A673 (cell line): ENCODE data around the gene DLX5. TPM values are rescaled to one million over a fixed set of nuclear protein-coding genes. Genes with fewer than 3 reads are reported as not detected.

Source experiments
- BruUV-seq: library from RNA; stranded (reverse); fragments of 400-500 nt; replicated peaks from 2 replicates; lab custom pipeline; 2021; lab: Mats Ljungman, UMichigan
- CTCF ChIA-PET: fragments of 300-600 bp; sonication (Branson Sonifier 250); formaldehyde crosslinking; loops from one replicate; lab custom pipeline; 2022; ENCODE audit warnings: antibody characterized with exemption; lab: Charles Lee
- POLR2A ChIA-PET: fragments of 300-600 bp; sonication (Branson Sonifier 250); formaldehyde crosslinking; loops from one replicate; lab custom pipeline; 2022; ENCODE audit warnings: antibody characterized with exemption; ENCODE audit not compliant: low non-redundant PET; lab: Charles Lee
- DNase-seq: peaks from one replicate; pipeline ENCODE4 v3.0.0-alpha.2; 2015; ENCODE audit warnings: low spot score
- H3K27ac ChIP-seq: fragments of 200-600 bp; sonication (generic); 2 replicates; pipeline ENCODE4 v1.5.1; 2016; ENCODE audit warnings: mixed run types, low read depth, mild to moderate bottlenecking, mixed read lengths, antibody characterized with exemption, low read length; ENCODE audit not compliant: poor library complexity, severe bottlenecking
- H3K27me3 ChIP-seq: fragments of 200-600 bp; sonication (generic); replicated peaks from 2 replicates; pipeline ENCODE4 v1.6.1; 2017; ENCODE audit warnings: mixed run types, low read depth, mild to moderate bottlenecking, mixed read lengths, antibody characterized with exemption, low read length; ENCODE audit not compliant: insufficient read depth, poor library complexity
- H3K36me3 ChIP-seq: fragments of 200-600 bp; sonication (generic); 2 replicates; pipeline ENCODE4 v1.6.1; 2016; ENCODE audit warnings: mixed run types, mild to moderate bottlenecking, mixed read lengths, antibody characterized with exemption, low read length; ENCODE audit not compliant: insufficient read depth, poor library complexity, severe bottlenecking
- H3K4me1 ChIP-seq: fragments of 200-600 bp; sonication (generic); 2 replicates; pipeline ENCODE4 v1.6.1; 2017; ENCODE audit warnings: mixed run types, mild to moderate bottlenecking, mixed read lengths, antibody characterized with exemption, low read length; ENCODE audit not compliant: insufficient read depth, poor library complexity, severe bottlenecking
- H3K4me3 ChIP-seq: fragments of 200-600 bp; sonication (generic); 2 replicates; pipeline ENCODE4 v1.5.1; 2016; ENCODE audit warnings: low read depth, mixed run types, mild to moderate bottlenecking, mixed read lengths, low read length; ENCODE audit not compliant: poor library complexity, severe bottlenecking
- H3K9me3 ChIP-seq: fragments of 200-600 bp; sonication (generic); 2 replicates; pipeline ENCODE4 v1.6.1; 2016; ENCODE audit warnings: mixed run types, low read depth, mild to moderate bottlenecking, mixed read lengths, antibody characterized with exemption, low read length; ENCODE audit not compliant: poor library complexity, severe bottlenecking
- EZH2 ChIP-seq: fragments of 200-600 bp; sonication (generic); IDR thresholded peaks from 2 replicates; pipeline ENCODE4 v1.6.1; 2017; ENCODE audit warnings: borderline replicate concordance, low read depth, mild to moderate bottlenecking, mixed read lengths, antibody characterized with exemption, low read length; ENCODE audit not compliant: poor library complexity, severe bottlenecking
- intact Hi-C: fragments of 100-400 bp; cut with micrococcal nuclease; formaldehyde crosslinking; loops from one replicate; pipeline ENCODE4 v1.10.0; 2022; ENCODE audit not compliant: unreplicated experiment
- total RNA-seq: library from RNA; stranded (reverse); gene quantifications from 2 replicates; pipeline ENCODE4 v1.2.3, GENCODE V29; 2021
- TF ChIP-seq, protein P1 (sequence below): fragments of 300-800, 200-600 bp; sonication (generic); conservative IDR thresholded peaks from 2 replicates; pipeline ENCODE4 v1.5.1; 2017; ENCODE audit warnings: low read depth, mild to moderate bottlenecking, antibody characterized with exemption, low read length, moderate library complexity, mixed read lengths

Gene DLX5
- total RNA-seq, 1 experiment from 2014 or later = 69.6 TPM

DNA sequence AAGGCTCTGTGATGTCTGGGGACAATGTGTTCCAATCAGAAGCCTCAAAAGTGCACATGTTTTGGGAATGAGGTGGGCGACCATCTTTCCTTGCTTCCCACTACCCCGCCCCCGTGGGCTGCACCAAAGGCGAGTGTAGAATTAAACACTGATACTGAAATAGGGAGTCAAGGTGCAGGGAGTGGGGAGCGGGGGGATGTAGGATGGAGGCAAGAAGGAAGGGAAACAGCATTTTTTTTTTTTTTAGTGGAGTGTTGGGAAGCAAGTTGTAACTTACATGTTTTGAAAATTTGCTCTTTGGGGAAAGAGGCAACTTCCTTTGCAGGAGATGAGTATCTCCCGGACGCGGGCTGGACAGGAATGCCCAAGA is 484 bp upstream of the DLX5 start:
- Histone ChIP-seq H3K9me3 (no peaks in the 10 kb centered on the region), H3K4me1 (peaks cover 23% of the 10 kb centered on the region), H3K27me3 (peaks cover 3% of the 10 kb centered on the region), H3K27ac (peak overlapping the region; percentile 88), H3K4me3 (peak overlapping the region; percentile 76), H3K36me3 (peaks cover 33% of the 10 kb centered on the region)
- CTCF ChIA-PET = no interaction called here
- BruUV-seq = no TSS peak
- no peak for TF ChIP-seq EZH2
- TF ChIP-seq, protein P1, sequence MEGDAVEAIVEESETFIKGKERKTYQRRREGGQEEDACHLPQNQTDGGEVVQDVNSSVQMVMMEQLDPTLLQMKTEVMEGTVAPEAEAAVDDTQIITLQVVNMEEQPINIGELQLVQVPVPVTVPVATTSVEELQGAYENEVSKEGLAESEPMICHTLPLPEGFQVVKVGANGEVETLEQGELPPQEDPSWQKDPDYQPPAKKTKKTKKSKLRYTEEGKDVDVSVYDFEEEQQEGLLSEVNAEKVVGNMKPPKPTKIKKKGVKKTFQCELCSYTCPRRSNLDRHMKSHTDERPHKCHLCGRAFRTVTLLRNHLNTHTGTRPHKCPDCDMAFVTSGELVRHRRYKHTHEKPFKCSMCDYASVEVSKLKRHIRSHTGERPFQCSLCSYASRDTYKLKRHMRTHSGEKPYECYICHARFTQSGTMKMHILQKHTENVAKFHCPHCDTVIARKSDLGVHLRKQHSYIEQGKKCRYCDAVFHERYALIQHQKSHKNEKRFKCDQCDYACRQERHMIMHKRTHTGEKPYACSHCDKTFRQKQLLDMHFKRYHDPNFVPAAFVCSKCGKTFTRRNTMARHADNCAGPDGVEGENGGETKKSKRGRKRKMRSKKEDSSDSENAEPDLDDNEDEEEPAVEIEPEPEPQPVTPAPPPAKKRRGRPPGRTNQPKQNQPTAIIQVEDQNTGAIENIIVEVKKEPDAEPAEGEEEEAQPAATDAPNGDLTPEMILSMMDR = no peak
- intact Hi-C loops = loop anchor here (2.0 to 10.0 kb wide), 3 partner anchors 610 to 800 kb away; partner anchors contain the start of gene SLC25A13
- POLR2A ChIA-PET = no interaction called here
- no peak for DNase-seq

DNA sequence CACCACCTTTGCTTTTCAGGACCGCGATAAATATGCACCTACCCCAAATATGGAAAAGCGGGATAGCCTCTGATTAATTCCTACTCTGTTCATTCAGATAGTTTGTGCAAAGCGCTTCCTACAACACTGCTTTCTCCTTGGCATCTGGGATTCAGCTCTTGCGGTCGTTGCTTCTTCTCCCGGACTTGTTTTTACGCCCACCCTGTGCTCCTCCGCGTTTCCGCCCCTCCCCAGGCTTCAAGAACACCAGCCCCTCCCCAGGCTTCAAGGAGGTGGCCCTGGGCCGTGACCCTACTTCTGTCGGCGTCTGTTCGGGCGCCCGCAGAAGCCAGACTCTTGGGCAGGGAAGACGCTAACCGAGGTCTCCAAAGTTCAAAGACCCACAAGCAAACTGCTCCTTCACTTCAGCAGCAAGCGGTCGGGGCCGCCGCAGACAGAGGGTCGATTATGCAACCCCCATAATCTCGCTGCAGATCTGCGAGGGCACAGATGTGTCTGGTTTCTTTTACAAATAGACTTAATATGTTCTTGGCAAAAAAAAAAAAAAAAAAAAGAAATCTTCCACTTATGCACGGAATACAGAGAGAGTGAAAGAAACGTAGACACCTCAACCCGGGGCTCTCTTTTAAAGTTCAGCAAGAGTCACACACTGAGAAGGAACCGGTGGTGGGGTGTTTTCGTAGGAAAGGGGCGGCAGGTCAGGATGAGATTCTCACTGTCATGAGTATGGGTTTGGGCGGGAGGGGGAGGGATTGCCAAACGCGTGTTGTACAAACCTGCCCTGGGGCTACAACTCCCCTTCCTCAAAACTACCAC is 1.9 kb downstream of the DLX5 start:
- CTCF ChIA-PET = no interaction called here
- peak; percentile 44 for DNase-seq
- POLR2A ChIA-PET = no interaction called here
- peaks cover 20% of the 10 kb centered on the region for H3K27me3 ChIP-seq
- intact Hi-C loops = loop anchor here (10.0 kb wide), 1 partner anchor 798 kb away; no protein-coding TSS in a partner anchor
- no TSS peak for BruUV-seq
- peak overlapping the region; percentile 88 for H3K27ac ChIP-seq
- no peak for TF ChIP-seq EZH2
- TF ChIP-seq, protein P1 = no peak
- peaks cover 16% of the 10 kb centered on the region for H3K4me1 ChIP-seq
- no peaks in the 10 kb centered on the region for H3K9me3 ChIP-seq
- H3K36me3 ChIP-seq = peaks cover 46% of the 10 kb centered on the region
- H3K4me3 ChIP-seq = peak overlapping the region; percentile 76

DNA sequence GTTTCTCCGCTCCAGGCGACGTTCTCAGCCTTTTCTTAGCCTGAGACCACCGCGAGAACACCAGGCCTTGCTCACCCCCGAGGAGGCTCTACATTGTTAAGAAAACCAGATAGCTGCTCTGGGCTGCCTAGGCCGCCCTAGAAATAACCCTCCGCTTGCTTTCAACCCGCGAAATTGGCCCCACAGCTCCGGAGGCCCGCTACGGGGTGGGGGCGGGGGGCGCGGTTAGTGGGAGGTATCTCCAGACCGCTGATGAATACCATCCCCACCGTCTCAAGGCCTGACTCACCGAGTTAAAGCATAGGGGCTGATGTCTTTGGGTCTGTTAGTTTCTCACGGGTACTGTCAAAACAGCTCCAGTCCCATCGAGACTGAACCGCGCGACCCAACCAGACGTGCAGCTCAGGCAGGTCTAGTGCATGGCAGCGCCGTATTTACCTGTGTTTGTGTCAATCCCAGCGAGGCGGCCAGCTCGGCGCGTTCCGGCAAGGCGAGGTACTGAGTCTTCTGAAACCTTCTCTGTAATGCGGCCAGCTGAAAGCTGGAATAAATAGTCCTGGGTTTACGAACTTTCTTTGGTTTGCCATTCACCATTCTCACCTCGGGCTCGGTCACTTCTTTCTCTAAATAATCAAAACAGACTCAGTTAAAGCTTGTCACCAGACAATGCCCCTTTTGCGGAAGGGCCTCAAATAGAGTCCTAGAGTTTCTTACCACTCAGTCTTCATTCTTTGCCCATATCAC is 2.7 kb downstream of the DLX5 start:
- BruUV-seq = TSS peak; percentile 57
- intact Hi-C loops = loop anchor here (10.0 kb wide), 1 partner anchor 797 kb away; no protein-coding TSS in a partner anchor

More for the DNA sequence above, 2.7 kb downstream of the DLX5 start:
- ChIA-PET POLR2A (interaction anchor here (0.6 kb wide), 1 partner anchor 910 kb away, joined by 6 read pairs; no protein-coding TSS in a partner anchor), CTCF (no interaction called here)
- Histone ChIP-seq H3K27me3 (peaks cover 26% of the 10 kb centered on the region), H3K9me3 (no peaks in the 10 kb centered on the region), H3K4me3 (peak overlapping the region; percentile 76), H3K4me1 (peaks cover 18% of the 10 kb centered on the region), H3K27ac (peak overlapping the region; percentile 88), H3K36me3 (peaks cover 46% of the 10 kb centered on the region)
- peak; percentile 77 for DNase-seq
- no peak for TF ChIP-seq EZH2
- TF ChIP-seq, protein P1 = no peak
